Right hindlimb (tissue), 1 donor: ENCODE results near the gene RPP14.
"Not testable (repeated sequence)": the region's sequence is repeated elsewhere in the genome, so short reads cannot be mapped to it uniquely, and the experiment has no call there.

Experiments
- DNase-seq: peaks from one replicate; pipeline ENCODE4 v3.0.0-alpha.2; 2018

The RPP14 gene

DNA sequence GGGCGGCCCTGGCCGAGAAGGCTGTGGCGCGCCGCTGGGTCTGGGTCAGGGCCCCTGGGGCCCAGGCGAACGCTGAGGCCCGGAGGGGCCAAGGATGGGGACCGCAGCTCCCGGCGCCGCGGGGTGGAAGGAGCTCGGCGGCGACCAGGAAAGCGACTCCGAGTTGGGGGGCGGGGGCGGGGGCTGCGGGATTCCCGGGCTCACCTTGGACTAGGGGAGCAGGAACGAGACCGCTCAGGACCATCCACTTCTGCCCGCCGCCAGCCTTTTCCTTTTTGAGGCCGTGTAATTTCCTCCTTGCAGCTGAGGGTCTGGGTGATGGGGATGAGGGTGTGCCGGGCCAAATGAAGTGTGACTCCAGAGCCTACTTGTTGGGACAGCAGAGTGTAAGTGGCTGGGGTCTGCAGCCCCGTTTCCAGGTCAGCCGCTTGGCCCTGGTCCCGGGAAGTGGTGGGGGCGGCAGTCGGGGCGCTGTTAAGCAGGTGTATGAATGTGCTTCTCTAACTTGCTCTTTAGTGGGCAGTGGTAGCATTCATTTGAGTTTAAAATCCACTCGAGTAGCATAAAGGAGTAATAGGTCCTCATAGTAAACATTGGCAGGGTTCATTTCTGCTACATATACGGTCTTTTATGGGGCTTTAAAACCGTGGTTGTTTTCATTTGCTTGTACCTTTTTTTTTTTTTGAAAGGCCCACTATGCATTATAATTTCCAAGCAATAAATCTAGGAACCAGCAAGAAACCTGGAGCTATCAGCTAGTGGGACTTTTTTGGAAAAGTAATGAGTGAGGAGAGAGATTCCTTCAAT, 27.4 kb downstream of the RPP14 start:
- peak; percentile 41 for DNase-seq

DNA sequence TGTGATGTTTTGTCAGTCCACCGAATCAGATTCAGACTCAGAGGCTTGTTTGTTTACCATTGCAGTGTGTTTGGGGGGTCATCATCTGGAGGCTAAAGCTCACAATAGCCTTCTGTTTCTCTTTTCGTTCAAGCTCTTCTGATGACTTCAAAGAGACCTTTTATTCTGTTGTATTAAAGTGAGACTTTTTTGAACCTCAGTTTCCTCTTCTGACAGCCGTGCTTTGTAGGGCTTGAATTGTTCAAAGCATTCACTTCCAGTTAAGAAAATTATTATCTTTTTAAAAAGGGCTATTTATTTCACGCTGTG, 27.9 kb downstream of the RPP14 start:
- no peak for DNase-seq

DNA sequence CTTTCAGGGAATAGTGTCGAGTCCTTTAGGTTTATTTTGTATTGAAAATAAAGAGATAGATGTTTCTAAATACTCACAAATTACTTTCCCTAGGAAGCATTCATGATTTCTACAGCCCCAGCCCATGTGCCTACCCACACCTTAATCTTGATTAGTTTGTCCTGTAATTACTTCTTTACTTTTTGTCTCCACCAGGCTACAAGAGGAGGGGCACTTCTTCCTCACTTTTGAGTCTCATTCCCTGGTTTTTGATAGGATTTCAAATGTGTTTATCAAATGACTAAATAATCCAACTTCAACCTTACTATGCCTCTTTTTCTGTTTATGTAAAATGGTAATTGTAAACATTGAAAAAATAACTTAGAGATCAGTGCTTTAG, 28.4 kb downstream of the RPP14 start:
- DNase-seq: no peak

DNA sequence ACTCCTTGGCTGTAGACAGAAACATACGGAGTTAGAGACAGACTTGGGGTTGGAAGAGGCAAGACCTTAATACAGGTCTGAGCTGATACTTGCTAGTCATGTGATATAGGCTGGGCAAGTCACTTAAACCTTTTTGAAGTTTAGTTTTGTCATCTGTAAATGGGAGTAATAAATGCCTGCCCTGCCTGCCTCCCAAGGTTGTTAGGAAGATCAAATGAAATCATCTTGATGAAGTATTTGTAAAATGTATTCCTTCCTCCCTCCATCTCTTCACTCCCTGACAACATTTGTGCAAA, 29.6 kb downstream of the RPP14 start:
- DNase-seq: no peak

DNA sequence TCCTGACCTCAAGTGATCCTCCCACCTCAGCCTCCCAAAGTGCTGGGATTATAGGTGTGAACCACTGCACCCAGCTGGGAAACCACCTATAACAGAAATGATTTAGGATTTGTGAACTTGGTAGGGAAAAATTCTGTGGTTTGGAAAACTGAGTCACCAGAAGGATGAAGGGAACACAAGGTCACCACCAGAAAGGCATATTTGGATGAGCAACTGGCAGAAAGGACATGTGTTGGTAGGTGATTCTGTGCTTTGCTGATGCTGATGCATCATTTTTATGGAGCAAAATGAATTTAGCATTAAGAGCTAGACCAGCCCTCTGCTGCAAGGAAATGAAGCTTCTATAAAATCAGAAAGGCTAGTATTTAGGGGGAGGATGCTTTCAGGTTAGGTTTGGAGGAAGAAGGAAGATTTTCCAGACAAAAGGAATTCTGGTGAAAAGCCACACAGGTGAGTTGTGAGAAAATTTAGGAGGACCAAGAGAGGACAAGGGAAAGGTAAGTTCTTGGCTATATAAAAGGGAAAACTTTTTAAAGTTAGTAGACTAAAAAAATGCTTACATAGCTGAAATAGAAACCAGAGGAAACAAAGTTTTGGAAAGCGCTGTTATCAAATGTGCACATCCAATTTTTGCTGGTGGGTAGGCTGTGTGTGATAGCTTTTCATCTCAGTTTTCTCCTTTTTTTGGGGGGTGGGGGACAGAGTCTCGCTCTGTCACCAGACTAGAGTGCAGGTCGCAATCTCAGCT, 30.3 kb downstream of the RPP14 start:
- no peak for DNase-seq

DNA sequence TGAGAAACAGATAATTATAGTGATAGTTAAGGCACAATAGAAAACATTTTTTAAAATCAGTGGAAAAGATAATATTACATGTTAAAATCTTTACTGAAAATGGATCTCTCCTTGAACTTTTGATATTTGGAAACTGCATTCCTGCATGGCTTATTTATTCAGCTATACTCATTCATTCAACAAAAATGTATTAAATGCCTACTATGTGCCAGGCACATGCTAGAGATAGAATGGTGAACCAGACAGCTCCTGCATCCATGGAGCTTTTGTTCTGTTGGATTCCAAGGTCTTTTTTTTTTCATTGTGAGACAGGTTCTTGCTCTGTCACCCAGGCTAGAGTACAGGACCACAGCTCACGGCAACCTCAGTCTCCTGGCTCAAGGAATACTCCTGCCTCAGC, 31.1 kb downstream of the RPP14 start:
- DNase-seq: no peak

DNA sequence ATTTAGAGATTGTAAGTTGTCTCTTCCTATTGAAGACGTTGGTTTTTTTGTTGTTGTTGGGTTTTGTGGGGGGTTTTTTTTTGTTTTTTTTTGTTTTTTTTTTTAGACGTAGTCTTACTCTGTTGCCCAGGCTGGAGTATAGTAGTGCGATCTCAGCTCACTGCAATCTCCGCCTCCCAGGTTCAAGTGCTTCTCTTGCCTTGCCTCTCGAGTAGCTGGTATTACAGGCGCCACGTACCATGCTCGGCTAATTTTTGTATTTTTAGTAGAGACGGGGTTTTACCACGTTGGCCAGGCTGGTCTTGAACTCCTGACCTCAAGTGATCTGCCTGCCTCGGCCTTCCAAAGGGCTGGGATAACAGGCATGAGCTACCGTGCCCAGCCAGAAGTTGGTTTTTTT, 33.1 kb downstream of the RPP14 start:
- not testable (repeated sequence) for DNase-seq

DNA sequence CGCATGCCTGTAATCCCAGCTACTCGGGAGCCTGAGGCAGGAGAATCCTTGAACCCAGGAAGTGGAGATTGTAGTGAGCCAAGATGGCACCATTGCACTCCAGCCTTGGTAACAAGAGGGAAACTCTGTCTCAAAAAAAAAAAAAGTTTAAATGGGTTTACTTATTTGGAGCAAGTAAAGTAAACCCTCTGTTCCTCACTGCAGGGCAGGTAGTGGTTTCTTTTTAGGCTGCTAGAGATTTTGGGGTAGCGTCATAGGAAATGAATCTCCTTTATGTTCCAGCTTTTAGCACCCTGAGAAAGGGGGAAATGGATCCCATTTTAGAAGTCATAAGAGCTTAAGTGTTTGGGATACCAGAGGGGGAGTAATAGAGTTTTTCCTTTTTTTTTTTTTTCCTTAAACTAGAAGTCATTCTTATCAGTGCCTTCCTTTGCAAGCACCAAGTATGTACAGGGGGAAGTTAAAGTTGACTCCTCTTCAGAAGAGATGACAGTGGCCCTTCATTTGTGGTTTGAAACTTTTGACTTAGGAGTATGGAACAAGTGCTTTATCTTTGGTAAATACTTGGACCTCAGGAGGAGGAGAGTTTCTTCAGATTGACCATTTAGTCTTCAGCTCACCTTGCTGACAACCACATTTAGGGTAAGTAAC, 34.7 kb downstream of the RPP14 start:
- DNase-seq: no peak

DNA sequence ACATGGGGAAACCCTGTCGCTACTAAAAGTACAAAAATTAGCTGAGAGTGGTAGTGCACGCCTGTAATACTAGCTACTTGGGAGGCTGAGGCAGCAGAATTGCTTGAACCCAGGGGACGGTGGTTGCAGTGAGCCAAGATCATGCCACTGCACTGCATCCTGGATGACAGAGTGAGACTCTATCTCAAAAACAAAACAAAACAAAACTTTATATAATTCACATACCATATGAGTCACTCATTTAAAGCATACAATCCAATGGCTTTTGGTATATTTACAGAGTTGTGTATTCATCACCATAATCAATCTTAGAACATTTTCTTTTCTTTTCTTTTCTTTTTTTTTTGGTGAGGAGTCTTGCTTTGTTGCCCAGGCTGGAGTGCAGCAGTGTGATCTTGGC, 35.3 kb downstream of the RPP14 start:
- DNase-seq: no peak

DNA sequence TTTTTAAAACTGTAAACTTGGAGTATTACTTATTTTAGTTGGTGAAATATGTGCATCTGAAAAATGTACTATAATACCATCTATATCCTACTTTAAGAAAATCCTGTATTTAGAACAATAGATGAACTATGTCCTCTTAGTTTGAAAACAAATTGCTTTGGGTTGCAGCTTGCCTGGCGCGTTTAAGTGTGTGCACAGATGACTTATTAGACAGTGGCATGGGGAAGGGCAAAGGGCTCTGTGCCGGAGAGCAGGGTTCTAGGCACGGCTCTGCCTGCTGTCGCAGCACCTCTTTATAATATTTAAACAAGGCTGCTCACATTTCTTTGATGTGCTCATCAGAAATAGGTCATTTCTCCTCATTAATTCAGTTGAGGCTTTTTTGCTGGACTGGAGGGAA, 36.6 kb downstream of the RPP14 start:
- DNase-seq: no peak

DNA sequence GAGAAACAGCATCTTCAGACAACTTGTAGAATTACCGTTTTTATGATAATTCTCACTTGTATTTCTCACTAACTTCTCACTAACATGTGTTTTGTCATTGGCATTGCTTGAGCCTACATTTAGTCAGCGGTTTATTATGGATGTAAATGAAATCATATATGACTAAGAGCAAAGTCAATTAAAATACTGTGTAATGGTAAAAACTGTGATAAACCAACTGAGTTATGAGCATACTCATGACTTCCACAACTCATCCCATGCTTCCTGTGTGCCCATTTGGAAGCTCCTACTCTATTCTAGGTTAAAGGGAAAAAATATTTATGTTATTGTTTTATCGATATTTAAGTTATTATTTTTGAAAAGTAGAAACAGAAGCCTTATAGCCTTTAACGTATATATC, 39.4 kb downstream of the RPP14 start:
- no peak for DNase-seq

DNA sequence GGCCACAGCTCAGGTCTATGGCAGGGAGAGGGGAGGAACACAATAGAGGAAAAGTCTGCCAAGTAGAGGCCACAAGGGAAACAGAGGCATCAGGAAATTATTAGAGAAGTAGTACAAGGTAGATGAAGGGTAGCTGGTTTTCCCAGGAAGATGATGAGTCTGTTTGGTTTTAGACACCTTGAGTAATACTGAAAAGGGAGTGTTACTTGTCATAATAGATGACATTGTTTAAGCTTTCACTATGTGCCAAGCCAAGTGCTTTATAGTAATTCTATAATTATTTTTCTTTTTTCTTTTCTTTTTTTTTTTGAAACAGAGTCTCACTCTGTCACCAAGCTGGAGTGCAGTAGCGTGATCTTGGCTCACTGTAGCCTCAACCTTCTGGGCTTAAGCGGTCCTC, 40.3 kb downstream of the RPP14 start:
- no peak for DNase-seq

DNA sequence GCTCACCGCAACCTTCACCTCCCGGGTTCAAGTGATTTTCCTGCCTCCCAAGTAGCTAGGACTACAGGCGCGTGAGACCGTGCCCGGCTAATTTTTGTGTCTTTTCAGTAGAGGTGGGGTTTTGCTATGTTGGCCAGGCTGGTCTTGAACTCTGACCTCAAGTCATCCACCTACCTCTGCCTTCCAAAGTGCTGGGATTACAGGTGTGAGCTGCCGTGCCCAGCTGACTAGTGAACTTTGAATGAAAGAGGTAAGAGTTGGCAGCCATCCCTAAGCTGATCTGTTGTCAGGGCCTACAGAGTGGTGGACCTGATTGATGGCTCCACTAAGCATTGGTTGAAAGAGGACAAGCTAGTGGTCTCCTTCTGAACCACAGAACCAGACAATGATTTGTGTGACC, 41.9 kb downstream of the RPP14 start:
- no peak for DNase-seq

DNA sequence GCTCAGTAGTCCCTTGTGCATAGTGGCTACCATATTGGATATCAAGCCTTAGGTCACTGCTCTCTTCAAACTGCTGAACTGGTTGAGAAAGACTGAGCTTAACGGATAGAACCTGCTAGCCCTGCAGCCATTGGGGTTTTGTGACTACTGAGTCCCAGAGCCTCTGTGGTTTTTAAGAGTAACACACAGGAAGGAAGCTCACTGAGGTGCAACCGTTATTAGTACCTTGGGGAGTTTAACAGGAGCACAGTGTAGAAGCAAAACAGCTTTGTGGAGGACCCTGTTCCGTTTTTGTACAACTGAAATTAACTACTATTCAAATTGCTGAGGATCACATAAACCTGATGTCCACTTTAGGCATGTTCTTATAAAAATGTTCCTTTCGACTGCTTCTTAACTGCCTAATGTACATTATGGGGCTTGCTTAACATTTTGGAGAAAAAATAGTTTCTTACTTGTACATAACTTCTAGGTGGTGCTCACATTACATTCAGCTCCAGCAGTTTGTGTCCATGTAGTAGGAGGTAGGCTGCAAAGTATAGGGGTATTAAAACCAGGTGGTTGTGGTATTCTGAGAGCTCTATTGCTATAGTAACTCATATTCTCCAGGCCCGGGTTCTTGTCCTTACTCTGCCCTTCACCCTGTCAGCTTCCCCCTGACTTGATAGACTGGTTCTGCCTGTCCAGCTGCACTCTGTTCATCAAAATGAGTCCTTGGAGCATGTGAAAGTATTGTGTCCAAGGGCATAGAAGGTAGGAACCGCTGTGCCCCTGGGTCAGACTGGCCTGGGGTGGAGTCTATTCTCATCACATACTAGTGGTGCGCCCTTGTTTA, 44.0 kb downstream of the RPP14 start:
- no peak for DNase-seq

DNA sequence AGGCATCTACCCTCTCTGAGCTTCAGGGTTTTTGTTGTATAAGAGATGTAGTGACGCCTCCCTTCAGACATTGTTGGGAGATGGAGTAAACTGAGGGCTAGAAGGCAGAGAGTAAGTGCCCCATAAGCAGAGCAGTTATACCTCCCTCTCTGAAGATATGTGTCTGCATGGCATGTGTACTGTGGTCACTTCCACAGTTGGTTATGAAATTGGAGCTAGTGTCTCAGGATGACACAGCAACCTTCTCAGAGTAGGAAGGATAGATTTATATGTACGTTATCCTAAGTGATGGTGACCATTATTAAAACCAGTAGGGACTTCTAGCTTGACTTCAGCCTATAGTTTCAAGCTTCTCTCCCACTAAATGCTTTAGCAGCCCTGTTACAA, 44.6 kb downstream of the RPP14 start:
- DNase-seq: no peak

DNA sequence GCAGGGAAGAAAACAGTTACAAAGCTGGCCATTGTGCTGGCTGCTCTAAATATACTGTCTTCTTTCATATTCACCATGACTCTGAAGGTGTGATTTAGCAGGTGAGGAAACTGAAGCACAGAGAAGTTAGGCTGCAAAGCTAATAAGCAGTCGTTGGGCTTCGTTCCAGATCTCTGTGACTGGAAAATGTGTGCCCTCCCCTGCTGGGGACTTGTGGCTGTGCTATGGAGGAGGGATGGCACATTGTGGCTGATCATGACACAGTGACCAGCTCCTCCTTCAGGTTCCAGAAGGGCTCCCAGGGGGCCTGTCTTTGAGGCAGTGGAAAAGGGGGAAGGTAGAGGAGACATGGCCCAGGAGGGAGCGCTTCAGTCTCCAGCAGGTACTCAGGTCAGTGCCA, 45.9 kb downstream of the RPP14 start:
- DNase-seq: no peak

DNA sequence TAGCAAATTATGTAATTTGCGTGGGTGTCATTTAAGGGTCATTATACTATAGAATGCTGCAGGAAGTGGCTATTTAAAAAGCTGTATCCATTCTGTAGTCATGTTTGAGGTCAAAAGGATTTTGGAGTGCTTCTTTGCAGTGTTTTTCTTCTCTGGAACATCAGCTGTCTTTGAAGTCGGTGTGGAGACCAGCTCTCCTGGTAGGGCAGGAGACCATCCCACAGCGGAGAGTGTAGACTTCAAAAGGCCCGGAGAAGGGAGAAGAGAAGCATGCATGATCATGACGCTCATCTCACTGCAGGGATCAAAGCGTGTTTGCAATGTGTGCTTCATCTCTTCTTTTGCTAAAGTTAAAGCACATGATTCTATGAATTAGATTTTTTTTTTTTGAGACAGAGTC, 46.6 kb downstream of the RPP14 start:
- DNase-seq: no peak

DNA sequence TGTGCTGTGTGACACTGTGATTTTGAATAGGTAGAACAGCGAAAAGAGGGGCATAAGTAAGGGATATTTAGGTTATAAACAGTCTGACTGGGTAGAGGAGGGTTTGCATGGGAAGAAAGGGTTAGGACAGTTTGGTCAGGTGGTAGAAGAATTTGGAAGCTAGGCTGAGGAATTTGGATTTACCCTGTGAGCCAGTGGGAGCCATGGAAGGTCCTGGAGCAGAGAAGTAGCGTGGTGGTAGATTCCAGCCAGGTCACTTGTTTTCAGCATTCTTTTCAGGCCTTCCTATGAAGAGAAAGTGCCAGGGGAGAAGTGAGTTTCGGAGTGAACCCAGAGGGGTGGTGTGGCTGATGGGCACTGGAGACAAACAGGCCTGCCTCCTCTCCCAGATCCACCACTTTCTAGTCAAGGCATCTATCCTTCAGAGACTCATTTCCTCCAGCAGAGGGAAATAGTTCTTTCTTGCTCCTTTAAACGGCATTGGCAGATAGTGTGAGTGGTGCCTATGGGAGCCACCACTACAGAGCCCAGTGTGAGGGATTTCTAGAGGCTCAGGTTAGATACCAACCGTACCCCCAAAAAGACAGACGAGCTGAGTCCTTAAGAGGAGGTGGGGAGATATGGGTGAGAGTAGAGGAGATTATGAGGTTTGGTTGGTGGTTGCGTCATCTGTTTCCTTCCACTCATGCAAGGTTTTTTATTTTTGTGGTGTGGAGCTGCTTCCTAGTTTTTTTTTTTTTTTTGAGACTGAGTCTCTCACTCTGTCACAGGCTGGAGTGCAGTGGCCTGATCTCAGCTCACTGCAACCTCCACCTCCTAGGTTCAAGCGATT, 47.9 kb downstream of the RPP14 start:
- no peak for DNase-seq

DNA sequence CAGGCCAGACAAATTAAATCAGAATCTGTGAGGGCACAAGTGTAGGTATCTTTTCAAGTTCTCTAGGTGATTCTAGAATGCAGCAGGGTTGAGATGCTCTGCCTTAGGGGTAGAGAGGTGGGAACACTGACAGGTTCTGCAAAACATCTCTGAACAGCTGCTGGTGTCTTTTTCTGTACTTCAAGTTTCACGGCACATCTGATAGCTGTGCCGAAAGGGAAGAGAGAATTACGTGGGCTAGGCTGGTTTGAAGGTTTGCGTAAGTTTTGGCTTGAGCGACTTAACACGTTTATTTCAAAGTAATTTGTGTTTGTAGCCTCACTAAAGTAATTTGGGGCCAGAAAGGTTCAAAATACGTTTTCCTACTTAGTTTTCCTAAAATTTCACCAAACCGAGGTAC, 49.1 kb downstream of the RPP14 start:
- DNase-seq: no peak

DNA sequence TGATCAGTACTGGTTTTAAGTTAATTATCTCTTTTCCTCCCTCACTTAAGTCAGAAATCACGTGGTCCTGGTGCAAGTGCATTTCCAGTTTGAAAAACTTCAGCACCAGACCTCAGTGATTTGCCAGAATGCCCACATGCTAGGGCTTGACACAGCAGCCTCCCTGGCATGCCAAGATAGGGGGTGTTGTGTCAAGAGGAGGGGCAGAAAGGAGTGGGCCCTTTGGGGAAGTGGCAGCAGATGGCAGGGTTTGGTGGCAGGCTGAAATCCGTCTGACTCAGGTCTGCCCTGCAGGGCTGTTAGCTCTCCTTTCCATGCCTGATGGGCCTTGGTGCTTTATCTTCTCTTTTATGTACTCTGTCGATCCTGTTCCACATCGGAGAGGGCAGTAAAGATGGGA, 50.0 kb downstream of the RPP14 start:
- no peak for DNase-seq

DNA sequence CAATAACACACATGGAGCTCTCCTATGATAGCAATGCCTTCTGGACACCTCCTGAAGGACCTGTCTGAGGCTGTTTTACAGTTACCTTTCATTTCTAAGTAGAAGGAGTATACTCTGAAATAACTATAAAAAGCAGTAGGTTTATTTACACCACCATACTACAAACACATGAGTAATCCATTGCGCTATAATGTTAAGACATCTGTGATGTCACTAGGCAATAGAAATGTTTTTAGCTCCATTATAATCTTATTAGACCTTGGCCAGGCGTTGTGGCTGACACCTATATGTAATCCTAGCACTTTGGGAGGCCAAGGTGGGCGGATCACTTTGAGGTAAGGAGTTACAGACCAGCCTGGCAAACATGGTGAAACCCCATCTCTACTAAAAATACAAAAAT, 51.4 kb downstream of the RPP14 start:
- DNase-seq: no peak

DNA sequence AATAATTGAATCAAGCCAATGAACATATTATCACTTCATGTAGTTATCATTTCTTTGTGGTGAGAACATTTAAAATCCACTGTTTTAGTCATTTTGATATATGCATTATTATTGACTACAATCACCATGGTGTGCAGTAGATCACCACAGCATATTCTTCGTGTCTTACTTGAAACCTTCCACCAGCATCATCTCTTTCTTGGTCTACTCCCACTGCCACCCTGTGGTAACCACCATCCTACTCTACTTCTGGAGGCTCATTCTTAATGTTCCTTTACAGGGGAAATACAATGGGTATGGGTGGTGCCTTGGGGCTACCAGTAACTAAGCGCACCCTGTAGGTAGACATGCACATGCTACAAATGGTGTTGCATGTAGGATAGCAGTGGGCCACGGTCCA, 52.0 kb downstream of the RPP14 start:
- DNase-seq: no peak

DNA sequence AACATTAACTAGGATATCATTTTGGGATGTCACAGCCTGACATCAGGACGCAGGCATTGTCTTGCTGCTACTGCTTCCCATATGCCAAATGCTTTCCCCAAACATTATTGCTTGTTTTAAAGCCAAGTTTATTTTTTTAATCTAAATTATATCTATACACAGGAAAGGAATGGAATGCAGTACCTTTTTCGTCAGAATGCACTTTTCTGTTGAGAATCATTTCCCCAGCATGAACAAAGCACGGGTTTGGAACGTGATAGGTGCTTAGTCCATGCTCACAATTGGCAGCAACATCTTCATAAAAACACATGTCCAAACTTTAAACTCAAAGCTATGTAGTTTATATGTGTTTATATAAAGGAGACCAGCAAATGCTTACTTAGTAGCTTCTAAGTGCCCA, 52.8 kb downstream of the RPP14 start:
- DNase-seq: no peak
